Renal pelvis (tissue), 12 donors: Measurements from ENCODE around the gene KIAA0040. TPM values are rescaled to one million over a fixed set of nuclear protein-coding genes. Genes with fewer than 3 reads are reported as not detected.

ENCODE experiments used
- DNase-seq: peaks from one replicate; pipeline ENCODE4 v3.0.0-alpha.2; 2013
- long read RNA-seq, 16 experiments: transcript quantifications; one replicate each; lab custom pipeline, GENCODE V29; 2026
- polyA plus RNA-seq, 3 donors: library from polyadenylated mRNA; unstranded; fragments of 120-200 nt; gene quantifications; one replicate each; pipeline ENCODE4 v1.2.1, GENCODE V29; 2013; ENCODE audit not compliant: insufficient read length in 3 of 3

Gene KIAA0040
- polyA plus RNA-seq = 10 to 100 TPM; 13.6 to 16.5 (median 14.1) TPM
- long read RNA-seq, donor 1, full-length matches to known transcripts = 6 of 6 reads
- long read RNA-seq, donor 1, partial matches to known transcripts = 0 of 6 reads
- long read RNA-seq, donor 1, other reads (novel, unspliced or antisense) = 0 of 6 reads
- long read RNA-seq, donor 2, full-length matches to known transcripts = 4 of 4 reads
- long read RNA-seq, donor 2, partial matches to known transcripts = 0 of 4 reads
- long read RNA-seq, donor 2, other reads (novel, unspliced or antisense) = 0 of 4 reads
- long read RNA-seq, donor 3, full-length matches to known transcripts = 5 of 5 reads
- long read RNA-seq, donor 3, partial matches to known transcripts = 0 of 5 reads
- long read RNA-seq, donor 3, other reads (novel, unspliced or antisense) = 0 of 5 reads
- long read RNA-seq, donor 4, full-length matches to known transcripts = 2 of 2 reads
- long read RNA-seq, donor 4, partial matches to known transcripts = 0 of 2 reads
- long read RNA-seq, donor 4, other reads (novel, unspliced or antisense) = 0 of 2 reads
- long read RNA-seq, donor 5, full-length matches to known transcripts = 7 of 7 reads
- long read RNA-seq, donor 5, partial matches to known transcripts = 0 of 7 reads
- long read RNA-seq, donor 5, other reads (novel, unspliced or antisense) = 0 of 7 reads
- long read RNA-seq, donor 6, full-length matches to known transcripts = 5 of 5 reads
- long read RNA-seq, donor 6, partial matches to known transcripts = 0 of 5 reads
- long read RNA-seq, donor 6, other reads (novel, unspliced or antisense) = 0 of 5 reads
- long read RNA-seq, donor 7, full-length matches to known transcripts = 13 of 13 reads
- long read RNA-seq, donor 7, partial matches to known transcripts = 0 of 13 reads
- long read RNA-seq, donor 7, other reads (novel, unspliced or antisense) = 0 of 13 reads
- long read RNA-seq, donor 8, full-length matches to known transcripts = 1 of 1 reads
- long read RNA-seq, donor 8, partial matches to known transcripts = 0 of 1 reads
- long read RNA-seq, donor 8, other reads (novel, unspliced or antisense) = 0 of 1 reads
- long read RNA-seq, donor 9, full-length matches to known transcripts = 3 of 3 reads
- long read RNA-seq, donor 9, partial matches to known transcripts = 0 of 3 reads
- long read RNA-seq, donor 9, other reads (novel, unspliced or antisense) = 0 of 3 reads
- long read RNA-seq, donor 10, full-length matches to known transcripts = 9 of 9 reads
- long read RNA-seq, donor 10, partial matches to known transcripts = 0 of 9 reads
- long read RNA-seq, donor 10, other reads (novel, unspliced or antisense) = 0 of 9 reads
- long read RNA-seq, donor 11, full-length matches to known transcripts = 5 of 5 reads
- long read RNA-seq, donor 11, partial matches to known transcripts = 0 of 5 reads
- long read RNA-seq, donor 11, other reads (novel, unspliced or antisense) = 0 of 5 reads
- long read RNA-seq, donor 12, full-length matches to known transcripts = 4 of 4 reads
- long read RNA-seq, donor 12, partial matches to known transcripts = 0 of 4 reads
- long read RNA-seq, donor 12, other reads (novel, unspliced or antisense) = 0 of 4 reads
- long read RNA-seq, donor 13 = 0 reads
- long read RNA-seq, donor 14 = 0 reads
- long read RNA-seq, donor 15, full-length matches to known transcripts = 7 of 7 reads
- long read RNA-seq, donor 15, partial matches to known transcripts = 0 of 7 reads
- long read RNA-seq, donor 15, other reads (novel, unspliced or antisense) = 0 of 7 reads
- long read RNA-seq, donor 16, full-length matches to known transcripts = 4 of 4 reads
- long read RNA-seq, donor 16, partial matches to known transcripts = 0 of 4 reads
- long read RNA-seq, donor 16, other reads (novel, unspliced or antisense) = 0 of 4 reads

DNA sequence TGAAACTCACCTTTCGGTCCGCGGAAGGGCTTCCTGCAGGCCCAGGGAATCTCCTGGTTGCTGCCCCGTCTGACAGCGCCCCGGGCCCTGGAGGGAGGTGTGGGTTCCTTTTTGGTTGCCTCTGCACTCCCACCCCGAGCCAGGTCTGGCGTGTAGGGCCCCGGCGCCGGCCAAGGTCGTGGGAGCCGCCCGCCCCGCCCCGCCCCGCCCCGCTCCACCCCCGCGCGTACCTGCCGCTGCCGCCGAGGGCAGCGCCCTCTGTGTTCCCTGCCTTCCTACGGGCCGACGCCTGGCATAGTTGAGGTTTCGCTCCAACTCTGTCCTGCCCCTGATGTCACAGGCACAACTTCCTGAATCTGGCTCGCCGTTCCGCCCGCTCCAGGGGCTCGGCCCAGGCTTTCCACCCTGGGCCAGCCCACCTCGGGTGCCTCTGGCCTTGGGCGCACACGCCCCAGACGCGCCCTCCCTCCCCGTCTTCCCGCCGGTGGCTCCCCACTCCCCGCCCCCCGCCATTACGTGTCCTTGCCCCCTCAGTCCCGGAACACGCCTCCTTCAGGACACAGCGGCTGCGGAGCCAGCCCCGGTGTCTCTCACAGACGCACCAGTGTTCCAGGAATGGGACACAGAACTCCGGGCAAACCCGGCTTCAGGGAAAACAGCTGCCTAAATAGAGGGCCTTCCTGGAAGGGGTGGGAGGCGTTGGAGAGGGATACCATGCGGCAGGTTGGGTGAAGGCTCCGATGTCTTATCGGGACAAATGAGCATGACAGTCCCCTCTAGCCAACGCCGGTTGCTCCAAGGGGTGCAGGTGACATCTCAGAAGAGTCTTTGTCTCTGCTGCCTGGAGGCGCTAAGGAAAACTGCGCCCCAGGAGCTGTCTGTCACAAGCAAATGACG is at the start of gene KIAA0040:
KIAA0040 (minus strand) TSS at position 147 of the 897 bp plus-strand sequence. CDS start 31,763 bp downstream, outside the sequence.
- peak; percentile 61 for DNase-seq

DNA sequence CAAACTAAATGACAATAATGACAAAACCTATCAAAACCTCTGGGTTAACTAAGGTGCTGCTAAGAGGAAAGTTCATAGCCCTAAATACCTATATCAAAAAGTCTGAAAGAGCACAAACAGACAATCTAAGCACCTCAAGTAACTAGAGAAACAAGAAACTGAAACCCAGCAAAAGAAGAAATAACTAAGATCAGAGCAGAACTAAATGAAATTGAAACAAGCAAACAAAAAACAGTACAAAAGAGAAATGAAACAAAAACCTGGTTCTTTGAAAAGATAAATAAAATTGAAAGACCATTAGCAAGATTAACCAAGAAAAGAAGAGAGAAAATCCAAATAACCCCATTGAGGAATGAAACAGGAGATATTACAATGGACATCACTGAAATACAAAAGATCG is 44.8 kb upstream of the KIAA0040 start:
- no peak for DNase-seq

DNA sequence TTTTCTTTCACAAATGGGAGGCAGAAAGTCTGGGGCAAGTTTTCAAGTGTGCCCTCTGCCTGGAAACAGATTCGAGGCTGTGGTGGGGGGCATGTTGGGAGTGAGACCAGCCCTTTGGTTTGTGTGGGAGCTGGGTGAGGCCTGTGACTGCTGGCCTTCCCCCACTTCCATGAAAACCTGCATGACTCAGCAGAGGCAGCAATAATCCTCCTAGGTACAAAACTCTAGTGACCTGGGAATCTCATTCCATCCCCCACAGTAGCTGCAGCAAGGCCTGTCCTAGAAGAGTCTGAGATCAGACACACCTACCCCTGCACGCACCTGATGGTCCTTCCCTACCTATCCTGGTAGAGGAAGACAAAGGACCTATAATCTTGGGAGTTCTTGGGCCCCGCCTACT is 42.1 kb upstream of the KIAA0040 start:
- no peak for DNase-seq

DNA sequence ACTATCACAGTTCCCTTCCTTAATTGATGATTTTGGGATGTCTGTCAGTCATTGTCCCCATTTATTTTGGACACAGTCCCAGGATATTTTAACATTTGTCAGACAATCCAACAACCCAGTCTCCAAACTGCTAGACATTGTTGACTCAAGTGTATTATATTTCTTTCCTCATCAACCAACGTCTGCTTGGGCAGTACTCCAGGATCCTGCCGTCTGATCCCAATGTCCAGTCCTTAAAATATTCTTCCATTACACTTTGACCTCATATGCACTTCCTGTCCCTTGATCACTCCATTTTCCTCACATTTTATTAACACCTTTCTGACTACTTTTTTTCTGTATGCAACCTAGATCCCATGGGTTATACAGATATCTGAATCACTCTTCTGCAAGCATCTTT is 39.8 kb upstream of the KIAA0040 start:
- DNase-seq = no peak

DNA sequence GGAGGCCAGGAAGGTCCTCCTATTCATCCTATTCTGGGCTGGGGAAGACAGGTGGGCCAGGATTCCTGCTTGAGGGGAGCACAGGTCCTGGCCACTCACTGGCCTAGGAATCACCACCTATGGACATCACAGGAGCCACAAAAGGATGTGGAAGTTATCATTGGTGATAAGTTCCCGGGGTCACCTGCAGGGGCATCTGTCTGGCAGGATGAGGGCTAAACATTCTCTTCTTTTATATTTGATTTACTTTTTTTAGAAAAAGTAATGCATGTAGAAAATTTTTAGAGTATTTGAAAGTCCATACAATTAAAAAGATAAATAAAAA is 33.2 kb upstream of the KIAA0040 start:
- DNase-seq = no peak

DNA sequence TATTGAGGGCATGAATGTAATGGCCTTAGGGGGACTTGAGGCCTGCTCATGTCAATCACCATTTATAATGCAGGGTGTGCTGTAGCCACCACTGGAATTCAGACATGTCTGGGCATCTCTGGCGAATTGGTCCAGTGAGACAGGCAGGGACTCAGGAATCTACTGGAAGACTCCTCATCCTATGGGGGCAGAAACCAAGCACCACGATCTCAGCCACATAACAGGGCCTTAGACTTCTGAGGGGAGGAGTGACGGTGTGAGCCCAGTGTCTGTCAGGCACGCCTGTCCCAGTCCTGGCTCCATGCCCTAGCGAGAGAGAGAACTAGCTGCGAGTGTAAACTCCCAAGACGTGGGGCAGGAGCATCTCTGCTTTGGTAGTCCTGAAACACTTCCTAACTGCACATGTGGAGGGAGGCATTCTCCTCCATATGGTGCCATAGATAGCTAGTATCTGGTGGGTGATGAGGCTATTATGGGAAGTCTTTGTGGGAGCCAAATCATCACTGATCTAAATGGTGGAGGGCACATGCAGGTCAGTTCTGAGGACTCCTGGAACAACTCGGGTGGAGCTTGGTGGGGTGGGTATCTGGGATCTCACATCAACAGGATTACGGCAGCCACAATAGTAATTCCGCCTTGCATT is 29.8 kb upstream of the KIAA0040 start:
- no peak for DNase-seq

DNA sequence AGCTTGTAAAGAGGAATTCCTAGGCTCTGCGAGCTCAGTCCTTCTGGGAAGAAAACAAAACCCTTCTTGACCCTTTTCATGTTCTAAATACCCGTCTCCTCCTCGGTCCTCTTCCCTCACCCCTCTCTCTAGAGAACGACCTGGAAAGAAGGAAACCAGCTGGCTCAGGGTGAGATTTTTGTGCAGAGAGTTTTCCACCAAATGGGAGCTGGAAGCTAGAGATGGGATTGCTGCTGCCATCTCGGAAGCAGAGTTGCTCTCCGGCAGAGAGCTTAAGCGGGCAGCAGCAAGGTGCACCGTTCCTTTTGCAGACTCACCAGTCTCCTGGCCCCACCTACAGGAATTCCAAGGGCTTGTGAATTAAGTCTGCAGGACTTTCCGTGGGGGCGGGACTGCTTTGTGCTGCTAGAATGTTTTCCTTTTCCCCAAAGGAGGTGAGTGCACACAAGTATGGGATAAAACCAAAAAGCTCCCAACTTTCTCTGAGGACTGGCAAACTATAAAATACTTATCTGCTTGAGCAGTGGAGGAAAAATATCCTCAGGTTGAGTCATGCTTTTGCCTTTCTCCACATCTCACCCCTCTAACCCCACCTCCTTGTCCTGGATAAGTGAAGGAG is 29.1 kb upstream of the KIAA0040 start:
- DNase-seq = peak; percentile 37

DNA sequence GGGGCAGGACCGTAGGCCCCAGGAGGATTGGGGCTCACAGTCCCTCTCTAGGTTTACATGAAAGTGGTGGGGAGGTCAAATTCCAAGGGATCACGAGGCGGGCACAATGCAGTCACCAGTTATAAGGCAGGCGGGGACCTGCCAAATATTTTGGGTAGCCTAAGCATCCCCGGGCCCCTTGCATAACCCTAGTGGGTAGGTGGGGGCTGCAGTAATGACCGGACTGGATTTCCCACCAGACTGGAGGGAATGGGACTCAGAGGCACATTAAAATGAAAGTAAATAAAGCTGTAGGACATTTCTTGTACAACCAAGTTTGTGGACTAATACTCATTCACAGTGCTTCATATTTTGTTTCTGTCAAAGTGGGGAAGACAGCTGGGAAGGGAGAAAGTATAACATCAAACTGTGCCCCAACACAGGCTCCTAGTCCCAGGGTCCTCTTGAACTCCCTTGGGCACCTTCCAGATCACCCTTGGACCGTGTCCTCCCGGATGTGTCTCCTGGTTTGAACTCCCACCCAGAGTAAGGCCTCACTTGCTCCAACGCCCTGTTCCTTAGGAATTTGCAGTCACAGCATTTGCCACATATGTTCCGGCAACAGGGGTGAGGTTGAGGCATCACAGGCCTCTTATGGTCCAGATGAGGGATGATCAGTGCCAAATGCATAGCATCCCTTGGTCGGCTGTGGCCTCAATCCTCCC is 28.4 kb upstream of the KIAA0040 start:
- no peak for DNase-seq

DNA sequence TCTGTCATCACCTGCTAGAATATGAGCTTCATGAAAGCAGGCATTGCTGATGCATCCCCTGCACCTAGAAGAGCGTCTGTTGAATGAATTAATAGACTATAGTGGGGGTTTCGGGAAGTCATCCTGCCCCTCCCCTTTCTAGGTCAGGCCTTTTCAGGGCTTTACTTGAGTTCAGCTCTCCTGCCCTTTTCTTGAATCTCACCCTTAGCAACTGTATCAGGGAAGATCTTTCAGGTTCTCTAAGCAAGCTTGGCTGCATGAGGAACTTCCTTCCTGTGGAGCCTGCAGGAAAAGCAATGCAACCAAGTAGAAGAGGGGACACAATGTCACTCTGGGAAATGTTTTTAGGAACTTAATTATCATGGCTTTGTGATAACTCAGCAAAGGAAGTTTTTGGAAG is 27.2 kb upstream of the KIAA0040 start:
- no peak for DNase-seq

DNA sequence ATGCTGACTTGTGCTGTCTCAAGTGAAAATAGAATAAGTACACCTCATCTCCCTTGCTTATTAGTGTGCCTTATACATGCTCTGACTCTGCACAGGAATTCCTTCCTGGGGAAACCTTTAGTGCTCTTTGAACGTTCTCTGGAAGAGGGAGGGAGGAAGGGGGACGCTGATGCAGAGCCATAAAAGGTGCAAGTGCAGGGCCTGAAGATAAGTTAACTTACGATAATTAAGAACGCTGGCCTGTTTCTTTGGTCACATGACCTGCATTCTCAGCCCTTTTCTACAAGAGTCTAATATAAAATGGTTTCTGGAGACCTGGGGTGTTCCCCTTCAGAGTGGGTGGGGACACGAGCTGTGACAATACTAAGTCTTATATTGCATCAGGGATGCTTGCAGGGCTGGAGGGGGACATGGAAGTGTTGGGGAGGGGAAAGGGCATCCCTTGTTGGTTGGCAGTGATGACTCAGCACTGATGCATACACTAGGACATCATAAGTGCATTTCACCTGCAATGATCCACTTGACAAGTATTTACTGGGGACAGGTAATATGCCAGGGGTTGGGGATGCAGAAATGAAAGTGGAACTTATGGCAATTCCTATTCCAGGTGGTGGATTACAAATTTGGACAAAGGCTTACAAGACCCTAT is 26.3 kb upstream of the KIAA0040 start:
- DNase-seq = no peak

DNA sequence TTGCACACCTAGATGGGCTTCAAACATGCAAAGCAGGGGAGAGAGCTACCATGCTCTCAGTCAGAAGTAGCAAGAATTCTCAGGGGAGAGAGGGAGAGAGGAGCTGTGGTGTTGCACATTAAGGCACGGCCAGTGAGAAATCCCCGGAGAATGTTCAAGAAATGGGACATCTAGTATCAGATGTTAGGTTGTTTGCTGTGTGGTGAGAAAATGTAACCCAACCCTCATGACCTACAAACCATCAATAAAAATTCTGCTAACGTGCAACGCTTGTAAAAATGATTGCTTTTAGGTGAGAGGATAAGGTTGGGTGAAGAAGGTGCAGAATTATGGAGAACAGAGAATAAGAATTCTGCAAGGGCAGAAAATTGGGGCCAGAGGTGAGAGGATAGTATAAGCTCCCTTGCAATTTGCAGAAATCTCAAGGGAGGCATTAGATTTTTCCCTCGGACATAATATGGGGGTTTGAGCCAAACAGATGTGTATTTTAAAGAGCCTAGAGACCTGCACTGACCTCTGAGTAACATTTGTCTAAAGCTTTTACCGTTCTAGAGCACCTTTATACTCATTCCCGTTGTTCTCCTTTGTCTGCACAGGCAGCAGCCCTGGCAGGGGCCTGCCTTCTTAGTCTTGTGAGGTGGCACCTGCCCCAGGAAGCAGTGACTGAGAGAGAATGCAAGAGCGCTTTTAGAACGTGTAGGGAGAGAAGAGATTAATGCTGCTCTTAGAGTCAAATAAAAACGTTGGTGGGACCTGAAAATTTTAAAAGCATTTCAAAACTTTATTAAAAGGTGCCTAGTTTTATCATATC is 25.4 kb upstream of the KIAA0040 start:
- DNase-seq = no peak

DNA sequence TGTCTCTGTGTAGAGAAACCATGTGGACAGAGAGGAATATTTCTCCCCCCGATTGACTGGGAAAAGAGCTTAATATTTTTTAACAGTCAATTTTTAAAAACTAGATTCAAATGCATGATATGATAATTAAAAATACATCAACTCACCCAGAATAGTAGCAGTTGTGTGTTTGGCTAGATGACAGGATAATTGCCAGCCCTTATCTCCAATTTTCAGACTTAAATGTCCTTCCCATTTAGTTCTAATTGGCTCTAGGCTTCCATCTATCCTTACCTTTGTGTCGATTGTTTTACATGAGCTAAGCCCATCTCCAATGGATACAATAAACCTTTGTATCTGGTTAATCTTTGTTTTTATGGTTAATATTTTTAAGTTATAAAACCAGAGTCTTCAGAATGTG is 23.9 kb upstream of the KIAA0040 start:
- no peak for DNase-seq

DNA sequence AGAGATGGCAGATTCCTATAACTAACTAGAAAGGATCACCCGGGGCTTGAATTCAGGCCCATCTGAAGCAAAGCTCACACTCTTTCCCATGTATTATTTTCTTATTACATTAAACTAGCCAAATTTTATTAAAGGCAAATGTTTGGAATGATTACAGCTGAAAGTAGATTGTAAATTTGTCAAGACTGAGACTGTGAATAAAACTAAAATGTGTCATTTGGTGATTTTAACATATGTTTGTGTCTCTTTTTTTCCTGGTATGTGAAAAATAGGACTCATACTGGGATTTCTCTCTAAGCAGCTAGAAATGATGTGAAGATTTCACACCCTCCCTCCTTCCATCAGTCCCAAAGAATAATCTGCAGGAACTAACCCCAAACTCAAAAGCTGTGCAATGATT is 19.1 kb upstream of the KIAA0040 start:
- no peak for DNase-seq

DNA sequence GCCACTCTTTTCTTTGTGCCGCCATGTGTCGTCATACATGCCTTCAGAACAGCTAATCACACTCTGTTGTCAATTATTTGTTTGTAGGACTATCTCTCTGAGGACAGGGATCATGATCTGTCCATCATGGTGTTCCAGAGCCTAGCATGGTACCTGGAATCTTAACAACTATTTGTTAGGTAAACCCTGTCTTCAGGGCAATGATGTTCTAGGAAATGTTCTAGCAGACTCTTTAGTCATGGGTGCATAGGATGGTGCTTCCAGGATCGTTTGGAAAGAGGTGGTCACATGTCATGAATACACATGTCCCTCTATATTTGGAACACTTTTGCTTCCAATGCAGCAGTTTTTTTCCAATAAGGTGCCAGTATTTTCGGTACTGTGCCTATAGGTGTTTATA is 18.2 kb upstream of the KIAA0040 start:
- no peak for DNase-seq

DNA sequence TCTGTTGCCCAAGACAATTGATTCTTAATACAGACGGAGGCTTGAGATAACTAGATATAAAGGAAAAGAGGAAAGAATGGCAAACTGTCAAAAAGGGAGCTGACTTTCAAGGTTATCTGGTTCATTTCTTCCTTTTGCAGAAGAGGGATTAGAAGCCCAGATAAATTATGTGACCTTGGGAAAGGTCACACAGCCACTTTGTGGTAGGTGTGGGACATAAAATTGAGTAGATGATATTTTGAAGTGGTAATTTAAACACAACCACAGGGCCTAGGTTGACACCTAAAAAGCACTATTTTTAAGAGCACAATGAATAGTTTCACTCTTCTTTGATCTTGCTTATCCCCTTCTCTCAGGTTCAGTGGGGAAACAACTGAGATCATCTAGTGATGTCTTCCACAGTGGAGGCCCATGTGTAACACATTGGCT is 16.9 kb upstream of the KIAA0040 start:
- no peak for DNase-seq

DNA sequence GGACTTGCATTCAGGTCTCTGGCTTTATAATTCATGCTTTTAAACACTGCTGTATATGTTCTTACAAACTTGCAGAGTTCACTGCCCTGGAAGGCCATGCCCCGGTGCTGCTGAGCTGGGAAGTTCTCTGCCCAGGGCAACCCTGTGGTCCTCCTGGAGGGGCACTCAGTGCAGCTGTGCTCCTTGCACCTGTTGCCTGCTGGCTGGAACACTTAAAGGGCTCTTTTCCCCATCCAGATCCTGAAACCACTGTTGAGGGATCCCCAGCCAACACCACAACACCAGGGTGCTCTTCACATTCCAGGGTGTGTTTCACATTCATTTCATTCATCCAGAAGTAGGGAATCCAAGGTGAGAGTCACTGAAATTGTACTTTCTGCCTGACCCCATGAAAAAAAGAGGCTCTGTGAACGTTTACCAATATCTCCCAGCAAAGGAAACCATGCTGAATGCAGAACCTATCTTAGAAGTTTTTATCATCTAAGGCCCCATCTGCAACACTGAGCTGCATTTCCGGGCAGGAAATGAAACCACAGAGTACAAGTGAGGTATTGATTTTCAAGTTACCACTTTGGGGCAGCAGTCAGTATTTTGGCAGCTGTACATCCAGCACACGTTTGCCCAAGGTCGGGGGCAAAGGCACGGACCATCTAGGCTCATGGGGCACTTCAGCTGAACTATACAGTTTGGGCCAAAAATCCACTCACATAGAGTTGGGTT is 16.4 kb upstream of the KIAA0040 start:
- no peak for DNase-seq
